HG02970 (cell line): Measurements from ENCODE around the gene LRRC3.

Experiments used
- ATAC-seq: cut with Tn5 transposase; IDR thresholded peaks from one replicate; pipeline ENCODE4 v1.9.1; 2021; ENCODE audit warnings: mild to moderate bottlenecking, moderate library complexity, moderate number of reproducible peaks; ENCODE audit not compliant: unreplicated experiment, low FRiP score

LRRC3 gene

GRCh38 chr21:44437696-44438431, 17.4 kb upstream of the LRRC3 start:
- ATAC-seq: no peak

- ATAC-seq: no peak
Observed at GRCh38 chr21:44438531-44439210, 16.6 kb upstream of the LRRC3 start.

- no peak for ATAC-seq
Observed at GRCh38 chr21:44439211-44439600, 16.1 kb upstream of the LRRC3 start.

GRCh38 chr21:44440241-44441040, 14.9 kb upstream of the LRRC3 start:
- ATAC-seq: no peak

DNA sequence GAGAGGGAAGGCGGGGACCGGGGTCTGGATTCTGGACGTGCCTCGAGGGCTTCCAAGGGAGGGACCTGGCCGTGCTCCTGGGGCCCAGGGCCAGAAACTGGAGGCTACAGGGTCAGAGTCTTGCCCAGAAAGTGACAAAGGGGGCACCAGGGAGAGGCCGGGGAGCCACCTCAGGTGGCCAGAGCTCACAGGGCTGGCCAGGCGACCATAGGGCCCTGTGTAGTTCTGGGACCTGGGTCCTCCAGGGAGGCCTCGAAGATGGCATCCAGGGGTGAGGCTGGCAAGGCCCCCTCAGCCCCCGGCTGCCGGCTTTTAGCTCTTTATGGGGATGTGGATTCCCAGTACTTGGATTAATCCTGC, 14.3 kb upstream of the LRRC3 start:
- ATAC-seq: no peak

GRCh38 chr21:44441581-44442265, 13.6 kb upstream of the LRRC3 start:
- no peak for ATAC-seq

DNA sequence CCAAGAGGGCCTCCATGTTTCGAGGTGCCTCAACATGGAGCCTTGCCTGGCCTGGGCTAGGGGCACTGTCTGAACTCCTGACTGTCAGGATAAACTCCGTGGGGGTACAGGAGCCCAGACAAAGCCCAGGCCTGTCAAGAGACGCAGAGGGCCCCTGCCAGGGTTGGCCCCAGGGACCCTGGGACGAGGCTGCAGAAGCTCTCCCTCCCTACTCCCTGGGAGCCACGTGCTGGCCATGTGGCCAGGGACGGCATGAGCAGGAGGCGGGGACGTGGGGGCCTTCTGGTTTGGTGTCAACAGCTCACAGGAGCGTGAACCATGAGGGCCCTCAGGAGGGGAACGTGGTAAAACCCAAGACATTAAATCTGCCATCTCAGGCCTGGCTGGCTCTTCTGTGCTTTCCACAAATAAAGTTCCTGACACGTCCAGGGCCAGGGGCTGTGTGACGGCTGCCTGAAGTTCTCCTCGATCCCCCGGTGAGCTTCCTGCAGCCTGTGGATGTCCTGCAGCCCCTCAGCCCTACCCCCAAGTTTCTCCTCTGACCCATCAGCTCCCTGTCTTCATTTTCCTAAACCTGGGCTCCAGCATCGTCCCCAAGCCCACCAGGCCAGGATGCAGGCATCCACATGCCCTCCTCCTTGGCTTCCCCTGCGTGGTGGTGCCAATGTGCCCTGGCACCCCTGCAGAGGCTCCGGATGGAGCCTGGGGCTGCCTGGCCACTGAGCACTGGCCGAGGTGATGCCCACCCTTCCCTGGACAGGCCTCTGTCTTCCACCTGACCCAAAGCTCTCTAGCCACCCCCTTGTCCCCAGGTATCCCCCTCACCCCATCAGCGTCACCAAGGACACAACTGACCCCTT, 12.8 kb upstream of the LRRC3 start:
- no peak for ATAC-seq

DNA sequence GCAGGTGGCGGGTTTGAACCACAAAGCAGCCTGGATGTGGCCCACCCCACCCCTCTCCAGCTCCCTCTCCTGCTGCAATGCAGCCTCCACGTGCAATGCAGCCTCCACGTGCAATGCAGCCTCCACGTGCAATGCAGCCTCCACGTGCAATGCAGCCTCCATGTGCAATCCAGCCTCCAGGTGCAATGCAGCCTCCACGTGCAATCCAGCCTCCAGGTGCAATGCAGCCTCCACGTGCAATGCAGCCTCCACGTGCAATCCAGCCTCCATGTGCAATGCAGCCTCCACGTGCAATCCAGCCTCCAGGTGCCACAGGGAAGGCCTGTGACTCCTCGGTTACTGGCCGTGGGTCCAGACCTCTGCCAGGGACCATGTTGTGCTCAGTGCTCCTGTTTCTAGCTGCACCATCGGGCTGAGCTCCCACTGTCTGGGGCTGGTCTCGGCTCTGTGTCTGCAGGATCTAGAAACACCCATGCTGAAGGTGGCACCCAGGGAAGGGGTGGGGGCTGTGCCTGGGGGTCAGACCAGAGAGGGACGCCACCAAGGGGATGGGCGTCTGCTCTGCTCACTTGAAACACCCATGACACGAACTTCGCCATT, 11.9 kb upstream of the LRRC3 start:
- no peak for ATAC-seq

DNA sequence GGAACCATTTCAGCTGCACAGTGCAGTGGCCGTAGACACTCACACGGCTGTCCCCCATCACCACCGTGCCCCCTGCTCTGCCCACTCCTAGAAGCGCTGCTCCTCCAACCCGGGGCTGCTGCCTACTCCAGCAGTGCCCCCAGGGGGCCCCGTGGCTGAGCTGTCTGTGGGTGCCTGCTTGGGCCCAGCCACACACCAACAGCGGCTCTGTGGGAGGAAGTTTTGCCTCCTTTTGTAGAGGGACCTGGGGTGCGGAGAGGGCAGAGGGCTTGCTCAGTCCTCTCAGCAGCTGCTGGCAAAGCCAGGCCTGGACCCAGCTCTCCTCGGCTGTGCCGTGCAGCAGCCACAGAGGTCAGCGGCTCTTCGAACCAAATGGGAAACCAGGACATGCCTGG, 11.4 kb upstream of the LRRC3 start:
- no peak for ATAC-seq

DNA sequence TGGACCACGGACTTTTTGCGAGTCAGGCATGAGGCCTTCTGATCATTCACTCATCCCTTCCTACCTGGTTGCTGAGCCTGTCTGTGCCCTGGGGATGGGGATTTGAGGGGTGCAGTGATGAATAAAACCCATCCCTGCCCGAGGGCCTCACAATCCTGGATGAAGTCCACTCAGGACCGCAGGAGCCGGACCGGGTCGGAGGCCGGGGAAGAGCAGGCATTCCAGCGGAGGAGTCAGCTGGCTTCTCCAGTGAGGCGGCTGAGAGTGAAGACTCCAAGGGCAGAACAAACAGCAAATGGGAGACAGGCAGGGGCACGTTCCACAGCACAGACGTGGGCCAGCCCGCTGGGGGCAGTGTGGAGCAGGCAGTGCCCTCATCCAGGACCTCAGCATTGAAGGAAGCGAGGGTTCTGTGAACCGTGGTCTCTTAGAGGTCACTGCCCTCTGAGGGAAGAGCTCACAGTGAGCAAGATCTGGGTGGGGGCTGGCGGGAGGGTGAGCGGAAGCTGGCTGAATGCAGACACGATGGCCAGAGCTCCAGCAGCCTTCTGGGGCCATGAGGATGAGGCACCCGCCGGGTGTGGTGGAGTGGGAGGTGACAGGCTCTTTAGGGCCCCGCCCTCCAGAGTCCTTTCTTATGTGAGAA, 10.9 kb upstream of the LRRC3 start:
- no peak for ATAC-seq

GRCh38 chr21:44445145-44445812, 10.0 kb upstream of the LRRC3 start:
- ATAC-seq: no peak

DNA sequence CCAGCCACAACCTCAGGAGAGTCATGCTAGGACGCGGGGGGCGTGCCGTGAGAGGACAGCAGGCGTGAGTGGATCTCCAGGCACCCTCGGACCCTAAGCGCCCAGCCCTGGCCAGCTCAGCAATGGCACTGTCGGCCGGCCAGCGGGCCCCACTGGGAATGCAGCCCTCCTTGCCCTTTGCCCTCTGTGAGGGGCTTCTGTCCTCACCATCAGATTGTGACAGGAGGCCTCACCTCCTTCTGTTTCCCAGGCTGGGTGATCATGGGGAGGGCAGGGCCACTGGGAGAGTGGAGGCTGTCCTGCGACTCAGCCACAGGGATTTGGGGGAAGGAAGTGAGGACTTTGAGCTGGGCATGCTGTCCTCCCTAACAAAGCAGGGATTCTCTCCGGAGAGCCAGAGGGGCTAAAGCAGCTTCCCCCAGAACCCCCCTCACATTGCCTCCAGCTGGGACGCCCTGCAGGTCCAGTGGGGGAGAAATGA, 6.6 kb upstream of the LRRC3 start:
- ATAC-seq: no peak

DNA sequence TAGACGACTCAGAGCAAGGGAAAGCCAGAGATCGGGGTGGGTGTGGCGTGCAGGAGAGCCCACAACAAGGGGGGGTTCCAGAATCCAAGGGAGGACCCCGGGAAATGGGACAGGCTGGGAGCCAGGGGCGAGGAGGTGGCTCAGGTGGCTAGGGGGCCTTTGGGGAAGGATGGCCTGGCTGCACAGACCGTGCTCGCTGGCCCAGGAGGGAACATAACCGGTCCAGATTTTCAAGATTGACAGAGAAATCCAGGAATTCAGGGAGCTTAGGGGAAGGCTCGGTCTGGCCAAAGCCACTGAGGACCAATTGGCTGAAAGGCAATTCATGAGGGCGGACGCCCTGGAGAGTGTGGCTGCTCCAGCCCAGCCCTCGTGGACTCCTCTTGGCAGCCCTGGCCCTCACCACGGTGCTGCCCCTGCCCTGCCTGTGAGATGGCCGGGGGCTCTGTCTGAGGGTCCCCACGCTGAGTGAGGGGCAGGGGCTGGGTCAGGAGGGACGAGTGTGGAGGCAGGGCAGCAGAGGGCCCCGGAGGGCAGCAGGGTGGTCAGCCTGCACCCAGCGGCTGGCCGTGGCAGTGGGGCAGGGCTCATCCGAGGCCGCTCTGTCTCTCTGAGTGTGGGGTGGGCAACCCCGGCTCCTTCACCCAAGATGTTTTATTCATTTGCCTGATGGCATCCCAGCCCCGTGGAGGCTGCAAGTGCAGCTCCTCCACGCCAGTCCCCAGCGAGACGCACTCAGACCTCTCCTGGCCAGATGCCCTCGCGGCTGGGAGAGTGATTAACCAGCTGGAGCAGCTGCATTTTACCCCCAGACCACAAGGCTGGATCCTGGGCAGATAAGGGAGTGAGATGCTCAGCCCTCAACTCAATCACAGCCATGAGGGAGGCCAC, 5.6 kb upstream of the LRRC3 start:
- ATAC-seq: no peak

DNA sequence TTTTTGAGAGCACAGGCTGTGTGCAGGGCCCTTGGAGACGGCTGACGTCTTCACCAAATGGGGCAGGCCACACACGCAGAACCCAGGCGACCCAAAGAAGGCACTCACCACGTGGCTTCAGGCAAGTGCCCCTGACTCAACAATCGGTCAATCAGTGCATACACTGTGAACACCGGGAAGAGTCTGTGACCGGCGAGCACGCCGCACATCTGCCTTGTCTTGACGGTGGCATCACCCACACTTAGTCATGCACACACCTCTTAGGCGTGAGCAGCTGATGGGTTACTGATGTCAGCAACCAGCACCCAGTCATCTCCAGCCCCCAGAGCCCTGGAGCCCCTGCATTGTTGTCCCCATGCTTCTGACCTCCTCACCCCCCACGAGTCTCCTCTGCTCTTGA, 4.9 kb upstream of the LRRC3 start:
- no peak for ATAC-seq

DNA sequence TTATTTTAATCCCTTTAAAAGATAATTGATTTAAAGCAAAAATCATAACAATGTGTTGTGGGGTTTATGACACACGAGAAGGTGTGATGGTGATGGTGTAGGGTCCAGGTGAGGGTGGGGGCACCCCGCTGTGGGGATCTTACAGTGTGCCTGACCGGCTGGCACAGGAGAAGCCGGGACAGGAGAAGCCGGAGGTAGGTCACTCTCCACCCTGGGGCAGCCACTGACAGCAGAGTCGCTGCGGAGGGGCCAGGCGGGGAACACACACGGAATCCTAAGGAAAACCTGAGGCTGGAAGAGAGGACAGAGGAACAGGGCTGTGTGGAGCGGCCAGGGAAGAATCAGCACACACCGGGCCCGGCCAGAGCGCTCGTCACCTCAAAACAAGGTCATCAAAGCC, 4.3 kb upstream of the LRRC3 start:
- no peak for ATAC-seq

DNA sequence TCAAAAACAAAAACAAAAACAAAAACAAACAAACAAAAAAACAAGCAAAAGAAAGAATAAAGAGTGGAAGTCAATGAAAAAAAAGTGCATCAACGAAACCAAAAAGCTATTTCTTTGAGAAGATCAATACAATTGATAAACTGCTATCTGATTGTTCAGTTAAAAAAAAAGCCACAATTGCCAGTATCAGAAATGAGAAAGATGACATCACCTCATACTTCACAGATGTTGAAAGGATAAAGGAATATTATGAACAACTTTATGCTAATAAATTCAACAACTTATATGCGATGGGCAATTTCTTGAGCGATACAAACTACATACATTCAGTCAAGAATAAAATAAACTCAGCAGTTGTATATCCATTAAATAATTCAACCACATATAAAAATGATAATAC, 2.2 kb upstream of the LRRC3 start:
- no peak for ATAC-seq

DNA sequence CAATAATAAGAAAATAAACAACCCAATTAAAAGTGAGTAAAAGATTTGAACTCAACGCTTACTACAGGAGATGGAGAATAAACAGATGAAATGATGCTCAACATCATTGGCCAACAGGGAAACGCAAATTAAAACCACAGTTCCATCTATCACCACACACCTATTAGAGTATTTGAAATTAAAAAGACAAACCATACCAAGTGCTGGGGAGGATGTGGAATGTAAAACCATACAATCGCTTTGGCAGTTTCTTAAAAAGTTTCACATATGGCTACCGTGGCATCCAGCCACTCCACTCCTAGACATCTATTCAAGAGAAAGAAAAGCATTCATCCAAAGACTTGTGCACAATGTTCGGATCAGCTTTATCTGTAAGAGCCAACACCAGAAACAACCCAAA, 1.3 kb upstream of the LRRC3 start:
- no peak for ATAC-seq
